Activated naive CD8-positive, alpha-beta T cell treated with anti-CD3 and anti-CD28 coated beads for 36 hours (primary cell): ENCODE results near the gene YPEL1. TPM values are rescaled to one million over a fixed set of nuclear protein-coding genes. Genes with fewer than 3 reads are reported as not detected.
A peak's percentile ranks its signal among the peaks of the same experiment; 100 is the strongest.
"Not testable (repeated sequence)": the region's sequence is repeated elsewhere in the genome, so short reads cannot be mapped to it uniquely, and the experiment has no call there.

Source experiments
- DNase-seq: peaks from one replicate; pipeline ENCODE4 v3.0.0; 2021
- H3K27ac Mint-ChIP-seq: one replicate; pipeline ENCODE4 v1.8.0; 2022; ENCODE audit warnings: mild to moderate bottlenecking, moderate library complexity, mixed read lengths
- H3K27me3 Mint-ChIP-seq: one replicate; pipeline ENCODE4 v1.8.0; 2022; ENCODE audit warnings: mild to moderate bottlenecking, mixed read lengths
- H3K36me3 Mint-ChIP-seq: one replicate; pipeline ENCODE4 v1.8.0; 2021; ENCODE audit warnings: mild to moderate bottlenecking, mixed read lengths
- H3K4me1 Mint-ChIP-seq: one replicate; pipeline ENCODE4 v1.8.0; 2021; ENCODE audit warnings: mixed read lengths
- H3K4me3 Mint-ChIP-seq: one replicate; pipeline ENCODE4 v1.8.0; 2022; ENCODE audit warnings: mild to moderate bottlenecking, moderate library complexity, mixed read lengths
- H3K9me3 Mint-ChIP-seq: one replicate; pipeline ENCODE4 v1.8.0; 2022; ENCODE audit warnings: mixed read lengths
- total RNA-seq, 2 experiments: library from RNA; stranded (reverse); gene quantifications; one replicate each; pipeline ENCODE4 v1.2.3, GENCODE V29; 2021

The YPEL1 gene
- total RNA-seq, 2 experiments from 2014 or later = 0.60 to 0.72 TPM

DNA sequence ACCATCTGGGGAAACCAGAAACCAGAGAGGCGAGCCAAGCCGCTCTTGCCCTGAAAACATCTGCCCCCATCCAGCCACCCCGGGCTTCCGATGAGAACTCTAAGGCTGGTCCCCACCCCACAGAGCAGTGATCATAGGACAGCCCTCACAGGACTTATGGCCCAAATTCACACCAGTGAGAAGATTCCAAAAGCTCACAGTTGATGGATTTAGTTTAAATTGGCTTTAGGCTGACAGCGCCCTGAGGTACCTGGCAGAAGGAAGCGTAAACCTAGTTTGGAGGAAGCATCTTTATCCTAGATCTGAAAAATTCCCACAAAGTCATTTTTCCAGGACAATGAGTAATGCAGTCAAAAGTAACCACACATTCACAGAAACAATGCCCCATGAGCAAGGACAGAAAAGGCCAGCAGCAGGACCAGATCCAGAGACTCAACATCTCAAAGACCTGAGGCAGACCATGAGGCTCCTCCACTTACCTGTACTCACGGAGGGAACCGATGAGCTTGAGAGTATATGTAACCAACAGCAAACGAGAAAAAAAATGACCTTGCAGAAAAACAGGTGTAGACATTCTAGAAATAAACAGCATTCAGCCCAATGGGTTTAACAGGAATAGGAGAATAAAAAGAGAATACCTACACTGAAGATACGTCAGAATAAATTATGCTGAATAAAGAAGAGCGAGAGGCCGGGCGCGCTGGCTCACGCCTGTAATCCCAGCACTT is 19.0 kb downstream of the YPEL1 start:
- H3K27me3 Mint-ChIP-seq, H3K36me3 Mint-ChIP-seq, H3K27ac Mint-ChIP-seq, DNase-seq, H3K9me3 Mint-ChIP-seq, H3K4me3 Mint-ChIP-seq: not testable (repeated sequence)
- H3K4me1 Mint-ChIP-seq = peaks cover 13% of the 10 kb centered on the region

- no peak overlapping the region for H3K27ac Mint-ChIP-seq
- DNase-seq = no peak
- H3K4me3 Mint-ChIP-seq = no peak overlapping the region
- no peaks in the 10 kb centered on the region for H3K36me3 Mint-ChIP-seq
- no peaks in the 10 kb centered on the region for H3K9me3 Mint-ChIP-seq
- no peaks in the 10 kb centered on the region for H3K27me3 Mint-ChIP-seq
- H3K4me1 Mint-ChIP-seq = peaks cover 13% of the 10 kb centered on the region
Observed at GRCh38 chr22:21714786-21715185, 20.8 kb downstream of the YPEL1 start.

DNA sequence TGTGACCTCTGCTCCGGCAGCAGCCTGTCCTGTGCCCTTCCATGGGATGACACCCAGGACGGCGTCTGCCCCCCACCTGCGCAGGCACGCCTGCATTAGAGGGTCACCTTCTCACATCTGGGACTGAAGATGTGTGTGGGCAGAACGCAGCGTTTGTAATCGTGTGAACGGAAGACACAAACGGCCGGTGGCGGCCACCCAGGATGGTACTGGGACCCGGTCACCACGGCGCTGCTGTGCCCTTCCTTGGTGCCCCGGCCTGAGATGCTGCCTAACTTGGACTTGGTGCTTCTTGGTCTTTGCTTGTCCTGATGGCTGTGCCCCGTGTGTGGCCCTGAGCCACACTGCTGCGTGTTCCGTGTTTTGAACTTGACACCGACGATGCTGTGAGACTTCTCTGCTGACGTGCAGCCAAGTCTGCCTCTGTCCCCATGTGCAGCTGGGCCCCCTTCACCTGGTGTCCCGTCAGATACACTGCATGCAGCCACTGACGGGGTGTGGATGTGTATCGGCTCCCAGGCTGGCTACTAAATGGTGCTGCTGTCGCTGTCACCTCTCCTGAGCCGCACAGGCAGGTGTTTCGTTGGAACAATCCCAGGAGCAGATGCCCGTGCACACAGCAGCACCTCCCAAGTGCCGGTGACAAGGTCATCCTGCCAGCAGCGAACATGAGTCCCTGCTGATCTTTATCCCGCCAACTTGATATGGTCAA is 21.4 kb downstream of the YPEL1 start:
- no peak overlapping the region for H3K4me3 Mint-ChIP-seq
- H3K4me1 Mint-ChIP-seq = peaks cover 13% of the 10 kb centered on the region
- H3K36me3 Mint-ChIP-seq = no peaks in the 10 kb centered on the region
- no peaks in the 10 kb centered on the region for H3K9me3 Mint-ChIP-seq
- H3K27me3 Mint-ChIP-seq = no peaks in the 10 kb centered on the region
- no peak for DNase-seq
- no peak overlapping the region for H3K27ac Mint-ChIP-seq

DNA sequence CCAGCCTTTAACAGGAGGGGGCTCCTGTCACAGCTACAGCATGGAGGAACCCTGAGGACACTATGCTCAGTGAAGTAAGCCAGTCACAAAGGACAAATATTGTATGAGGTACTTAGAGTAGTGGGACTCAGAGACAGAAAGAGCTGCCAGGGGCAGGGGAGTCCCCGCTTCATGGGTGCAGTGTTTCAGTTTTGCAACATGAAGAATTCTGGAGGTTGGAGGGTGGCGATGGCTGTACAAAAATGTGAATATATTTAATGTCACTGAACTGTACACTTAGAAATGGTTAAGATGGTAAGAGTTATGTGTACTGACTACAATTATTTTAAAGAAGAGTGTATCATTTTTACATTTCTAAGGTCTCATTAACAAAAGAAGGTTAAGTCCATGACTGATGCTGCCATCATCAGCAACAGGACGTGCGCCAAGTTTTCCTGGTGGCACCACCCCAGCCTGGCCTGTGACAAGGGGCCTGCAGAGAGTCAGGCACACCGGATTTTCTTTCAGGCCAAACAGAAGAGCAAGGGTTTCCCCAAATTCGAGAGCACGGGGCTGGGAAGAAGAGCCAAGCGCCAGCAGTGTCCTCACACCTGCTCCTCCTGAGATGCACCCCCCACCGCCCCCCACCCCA is 22.1 kb downstream of the YPEL1 start:
- Mint-ChIP-seq H3K9me3 (no peaks in the 10 kb centered on the region), H3K4me1 (peaks cover 10% of the 10 kb centered on the region), H3K27ac (no peak overlapping the region), H3K27me3 (no peaks in the 10 kb centered on the region), H3K36me3 (no peaks in the 10 kb centered on the region), H3K4me3 (no peak overlapping the region)
- no peak for DNase-seq

GRCh38 chr22:21712751-21713427 is 22.7 kb downstream of the YPEL1 start:
- H3K4me3 Mint-ChIP-seq = no peak overlapping the region
- DNase-seq = peak; percentile 50
- H3K27me3 Mint-ChIP-seq = no peaks in the 10 kb centered on the region
- H3K27ac Mint-ChIP-seq = no peak overlapping the region
- H3K36me3 Mint-ChIP-seq = no peaks in the 10 kb centered on the region
- H3K4me1 Mint-ChIP-seq = peaks cover 10% of the 10 kb centered on the region
- no peaks in the 10 kb centered on the region for H3K9me3 Mint-ChIP-seq

DNA sequence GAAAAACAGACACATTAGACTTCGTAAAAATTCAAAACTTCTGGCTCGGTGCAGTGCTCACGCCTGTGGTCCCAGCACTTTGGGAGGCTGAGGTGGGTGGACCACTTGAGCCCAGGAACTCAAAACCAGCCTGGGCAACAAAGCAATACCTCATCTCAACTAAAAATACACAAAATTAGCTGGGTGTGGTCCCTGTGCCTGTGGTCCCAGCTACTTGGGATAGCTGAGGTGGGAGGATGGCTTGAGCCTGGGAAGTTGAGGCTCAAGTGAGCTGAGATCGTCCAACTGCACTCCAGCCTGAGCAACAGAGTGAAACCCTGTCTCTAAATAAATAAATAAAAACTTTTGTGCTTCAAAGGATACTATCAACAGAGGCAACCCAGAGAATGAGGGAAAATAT is 23.7 kb downstream of the YPEL1 start:
- no peak overlapping the region for H3K27ac Mint-ChIP-seq

DNA sequence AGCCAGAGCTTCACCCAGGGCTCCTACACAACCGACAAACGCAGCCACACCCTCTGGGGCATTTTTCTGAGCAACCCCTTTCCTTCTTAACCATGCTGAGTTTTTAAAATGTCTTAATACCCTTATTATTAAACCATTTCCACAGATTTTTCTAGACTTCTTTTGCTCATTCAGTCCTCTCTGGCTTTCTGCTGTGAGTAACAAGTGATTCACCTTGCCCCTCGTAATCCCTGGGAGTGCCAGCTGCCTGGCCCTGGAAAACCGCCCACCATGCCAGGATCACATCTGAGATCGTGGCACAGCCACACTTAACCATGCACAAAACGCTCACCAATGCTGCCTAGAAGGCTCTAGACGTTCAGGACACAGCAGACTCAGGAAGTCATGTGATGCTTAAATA is 25.4 kb downstream of the YPEL1 start:
- no peak overlapping the region for H3K4me3 Mint-ChIP-seq
- H3K36me3 Mint-ChIP-seq = no peaks in the 10 kb centered on the region
- no peak for DNase-seq
- no peak overlapping the region for H3K27ac Mint-ChIP-seq
- H3K9me3 Mint-ChIP-seq = no peaks in the 10 kb centered on the region
- peaks cover 10% of the 10 kb centered on the region for H3K4me1 Mint-ChIP-seq
- H3K27me3 Mint-ChIP-seq = no peaks in the 10 kb centered on the region

More for the DNA sequence above, 23.7 kb downstream of the YPEL1 start:
- Mint-ChIP-seq H3K4me3 (no peak overlapping the region), H3K27me3 (no peaks in the 10 kb centered on the region), H3K36me3 (no peaks in the 10 kb centered on the region), H3K4me1 (peaks cover 10% of the 10 kb centered on the region), H3K9me3 (no peaks in the 10 kb centered on the region)
- no peak for DNase-seq

DNA sequence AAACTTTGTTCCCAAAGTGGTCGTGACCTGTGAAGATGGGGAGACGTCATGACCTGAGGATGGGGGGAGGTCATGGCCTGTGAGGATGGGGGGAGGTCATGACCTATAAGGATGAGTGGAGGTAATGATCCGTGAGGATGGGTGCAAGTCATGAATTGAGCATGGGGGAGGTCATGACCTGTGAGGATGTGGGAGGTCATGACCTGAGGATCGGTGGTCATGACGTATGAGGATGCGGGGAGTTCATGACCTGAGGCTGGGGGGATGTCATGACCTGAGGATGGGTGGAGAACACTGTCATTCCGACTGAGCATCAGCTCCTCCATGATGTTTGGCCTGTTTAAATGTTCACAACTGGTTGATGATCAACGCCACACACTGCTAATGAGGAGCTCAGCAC is 25.9 kb downstream of the YPEL1 start:
- H3K9me3 Mint-ChIP-seq = no peaks in the 10 kb centered on the region
- no peaks in the 10 kb centered on the region for H3K27me3 Mint-ChIP-seq
- H3K4me3 Mint-ChIP-seq = no peak overlapping the region
- no peaks in the 10 kb centered on the region for H3K36me3 Mint-ChIP-seq
- H3K4me1 Mint-ChIP-seq = peaks cover 10% of the 10 kb centered on the region
- H3K27ac Mint-ChIP-seq = no peak overlapping the region
- DNase-seq = no peak

DNA sequence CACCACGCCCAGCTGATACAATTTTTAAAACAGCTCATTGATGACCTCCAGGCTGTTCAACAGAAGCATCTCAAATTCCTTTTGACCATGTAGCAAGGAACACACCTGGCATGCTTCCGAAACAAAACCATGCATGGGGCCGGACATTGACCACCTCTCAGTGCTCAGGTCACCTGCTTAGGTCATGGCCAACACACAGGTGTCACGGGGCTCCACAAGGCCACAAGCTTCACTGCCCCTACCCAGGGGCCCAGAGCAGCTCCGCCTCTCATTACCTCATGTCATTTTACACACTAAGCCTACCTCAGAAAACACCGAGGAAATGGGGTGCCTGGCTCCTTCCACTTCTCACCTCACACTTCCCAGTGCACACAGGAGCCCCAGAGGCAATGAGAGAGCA is 26.6 kb downstream of the YPEL1 start:
- no peaks in the 10 kb centered on the region for H3K27me3 Mint-ChIP-seq
- DNase-seq = no peak
- peaks cover 10% of the 10 kb centered on the region for H3K4me1 Mint-ChIP-seq
- no peaks in the 10 kb centered on the region for H3K36me3 Mint-ChIP-seq
- H3K9me3 Mint-ChIP-seq = no peaks in the 10 kb centered on the region
- H3K27ac Mint-ChIP-seq = no peak overlapping the region
- no peak overlapping the region for H3K4me3 Mint-ChIP-seq

- Mint-ChIP-seq H3K4me1 (no peaks in the 10 kb centered on the region), H3K4me3 (no peak overlapping the region), H3K36me3 (no peaks in the 10 kb centered on the region), H3K27me3 (no peaks in the 10 kb centered on the region), H3K27ac (no peak overlapping the region), H3K9me3 (no peaks in the 10 kb centered on the region)
- DNase-seq = no peak
Observed at GRCh38 chr22:21707677-21708076, 27.9 kb downstream of the YPEL1 start.

- Mint-ChIP-seq H3K4me1 (peaks cover 6% of the 10 kb centered on the region), H3K27me3 (no peaks in the 10 kb centered on the region), H3K9me3 (no peaks in the 10 kb centered on the region), H3K4me3 (no peak overlapping the region), H3K36me3 (no peaks in the 10 kb centered on the region), H3K27ac (no peak overlapping the region)
- DNase-seq = no peak
Observed at GRCh38 chr22:21703684-21704316, 31.8 kb downstream of the YPEL1 start.

- no peaks in the 10 kb centered on the region for H3K9me3 Mint-ChIP-seq
- H3K4me1 Mint-ChIP-seq = peaks cover 6% of the 10 kb centered on the region
- no peak overlapping the region for H3K27ac Mint-ChIP-seq
- no peaks in the 10 kb centered on the region for H3K27me3 Mint-ChIP-seq
- no peak overlapping the region for H3K4me3 Mint-ChIP-seq
- DNase-seq = no peak
- no peaks in the 10 kb centered on the region for H3K36me3 Mint-ChIP-seq
Observed at GRCh38 chr22:21702700-21703683, 32.6 kb downstream of the YPEL1 start.

GRCh38 chr22:21702094-21702493 is 33.5 kb downstream of the YPEL1 start:
- Mint-ChIP-seq H3K36me3 (no peaks in the 10 kb centered on the region), H3K27me3 (no peaks in the 10 kb centered on the region), H3K4me3 (no peak overlapping the region), H3K4me1 (peaks cover 6% of the 10 kb centered on the region), H3K27ac (no peak overlapping the region), H3K9me3 (no peaks in the 10 kb centered on the region)
- no peak for DNase-seq

DNA sequence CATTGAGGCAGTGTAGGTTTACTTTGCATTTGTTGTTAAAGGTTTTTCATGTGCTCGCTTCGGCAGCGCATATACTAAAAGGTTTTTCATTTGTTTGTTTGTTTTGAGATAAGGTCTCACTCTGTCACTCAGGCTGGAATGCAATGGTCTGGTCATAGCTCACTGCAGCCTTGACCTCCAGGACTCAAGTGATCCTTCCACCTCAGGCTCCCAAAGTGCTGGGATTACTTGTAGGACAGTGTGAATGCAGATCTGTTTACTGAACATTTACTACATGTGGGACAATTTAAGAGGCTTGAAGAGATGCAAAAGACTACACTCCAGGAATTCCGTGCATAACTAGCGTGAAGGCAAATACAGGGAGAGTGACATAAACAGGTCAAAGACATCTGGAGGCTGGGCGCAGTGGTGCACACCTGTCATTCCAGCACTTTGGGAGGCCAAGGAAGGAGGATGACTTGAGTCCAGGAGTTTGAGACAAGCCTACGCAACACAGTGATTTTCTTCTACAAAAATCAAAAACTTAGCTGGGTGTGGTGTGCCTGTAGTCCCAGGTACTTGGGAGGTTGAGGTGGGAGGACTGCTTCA is 34.1 kb downstream of the YPEL1 start:
- H3K9me3 Mint-ChIP-seq = no peaks in the 10 kb centered on the region
- peaks cover 6% of the 10 kb centered on the region for H3K4me1 Mint-ChIP-seq
- no peaks in the 10 kb centered on the region for H3K36me3 Mint-ChIP-seq
- H3K27me3 Mint-ChIP-seq = no peaks in the 10 kb centered on the region
- no peak overlapping the region for H3K4me3 Mint-ChIP-seq
- DNase-seq = no peak
- H3K27ac Mint-ChIP-seq = peak overlapping the region; percentile 17
